ENCODE results near the gene LY6G6D.

- TF ChIP-seq LEF1 (IDR thresholded peaks at IDR 0.05; ENCODE audit: borderline replicate concordance), result no peak
- no peak for TF ChIP-seq SP1 (IDR thresholded peaks at IDR 0.05)
- no peak for TF ChIP-seq PKNOX1 (IDR thresholded peaks at IDR 0.05)
- no peak for TF ChIP-seq BHLHE40 (IDR thresholded peaks at IDR 0.05; ENCODE audit: borderline replicate concordance)
- no peak for TF ChIP-seq TARDBP (IDR thresholded peaks at IDR 0.05)
- TF ChIP-seq FOXA1 (IDR thresholded peaks at IDR 0.05), result no peak
- no peak for TF ChIP-seq ARNT (IDR thresholded peaks at IDR 0.05)
- no peak for TF ChIP-seq FOXK2 (IDR thresholded peaks at IDR 0.05)
Measured at GRCh38 chr6:31680226-31681134, 34.7 kb upstream of the LY6G6D start, which contains the start of gene LY6G5C.
